HG03457 (cell line): ENCODE data around the gene TMEM106A.
"Not testable (repeated sequence)": the region's sequence is repeated elsewhere in the genome, so short reads cannot be mapped to it uniquely, and the experiment has no call there.

Experiments used
- ATAC-seq: cut with Tn5 transposase; IDR thresholded peaks from one replicate; pipeline ENCODE4 v1.9.1; 2021; ENCODE audit warnings: moderate number of reproducible peaks; ENCODE audit not compliant: unreplicated experiment

TMEM106A gene, protein sequence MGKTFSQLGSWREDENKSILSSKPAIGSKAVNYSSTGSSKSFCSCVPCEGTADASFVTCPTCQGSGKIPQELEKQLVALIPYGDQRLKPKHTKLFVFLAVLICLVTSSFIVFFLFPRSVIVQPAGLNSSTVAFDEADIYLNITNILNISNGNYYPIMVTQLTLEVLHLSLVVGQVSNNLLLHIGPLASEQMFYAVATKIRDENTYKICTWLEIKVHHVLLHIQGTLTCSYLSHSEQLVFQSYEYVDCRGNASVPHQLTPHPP

GRCh38 chr17:43211480-43212402 lies at the start of gene TMEM106A:
Gene TMEM106A, plus strand, starts transcription at chr17:43211875. Its CDS starts 1,167 bp downstream, at chr17:43213042.
- ATAC-seq, result no peak

DNA sequence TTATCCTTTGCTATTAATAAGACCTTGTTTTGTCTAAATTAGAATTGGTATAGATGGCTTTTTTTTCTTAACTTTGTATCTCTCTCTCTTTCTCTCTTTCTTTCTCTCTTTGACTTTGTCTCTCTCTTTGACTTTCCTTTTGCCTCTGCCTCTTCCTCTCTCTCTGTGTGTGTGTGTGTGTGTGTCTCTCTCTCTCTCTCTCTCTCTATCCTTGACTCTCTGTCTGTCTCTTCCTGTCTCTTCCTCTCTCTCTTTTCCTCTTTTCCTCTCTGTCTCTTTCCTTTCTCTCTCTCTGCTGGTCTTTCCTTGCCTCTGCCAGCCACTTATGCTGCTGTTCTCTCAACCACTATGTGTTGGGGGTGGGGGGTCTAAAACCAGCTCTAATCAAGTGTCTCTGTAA lies 45.7 kb upstream of the TMEM106A start:
- not testable (repeated sequence) for ATAC-seq

GRCh38 chr17:43169561-43170139 lies 42.0 kb upstream of the TMEM106A start:
- ATAC-seq, result peak; percentile 21

- peak; percentile 51 for ATAC-seq
These were observed 41.4 kb upstream of the TMEM106A start for GRCh38 chr17:43170140-43170765.

DNA sequence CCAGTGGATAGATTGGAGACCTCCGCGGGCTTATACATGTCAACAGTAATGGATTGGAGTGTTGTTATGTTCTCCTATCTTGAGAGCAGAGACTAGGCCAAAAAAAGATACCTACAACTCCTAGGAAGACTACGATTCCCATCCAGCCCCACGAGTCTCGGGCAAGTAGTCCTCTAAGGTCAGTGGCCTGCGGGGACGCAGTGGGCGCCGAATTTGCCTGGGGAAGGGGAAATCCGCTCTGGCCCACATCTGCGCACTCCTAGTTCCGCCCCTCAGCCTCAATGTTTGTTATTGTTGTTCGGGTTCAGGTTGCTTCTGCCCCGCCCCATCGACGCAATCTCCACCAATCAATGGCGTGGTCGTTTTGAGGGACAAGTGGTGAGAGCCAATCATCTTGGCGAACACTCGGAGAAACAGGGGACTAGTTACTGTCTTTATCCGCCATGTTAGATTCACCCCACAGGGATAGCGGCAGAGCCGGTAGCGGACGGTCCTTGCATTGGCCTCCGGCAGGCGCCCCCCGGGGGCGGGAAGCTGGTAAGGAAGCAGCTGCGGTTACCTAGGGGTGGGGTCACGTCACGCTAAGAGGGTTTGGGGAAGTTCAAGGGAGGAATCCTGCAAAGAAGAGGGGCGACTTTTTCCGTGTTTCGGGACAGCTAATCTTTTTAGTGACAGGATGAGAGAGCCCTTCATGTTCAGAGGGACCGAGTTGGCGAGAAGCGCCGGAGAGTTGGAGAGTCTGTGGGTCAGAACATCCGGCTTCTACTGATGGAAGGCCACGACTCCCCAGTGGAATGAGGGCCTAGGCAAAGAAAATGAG lies 40.7 kb upstream of the TMEM106A start, which contains the start of gene NBR1:
TSS of gene NBR1 (plus strand) at position 449 of the 820 bp plus-strand sequence. CDS start 4,586 bp downstream, outside the sequence.
- peak; percentile 65 for ATAC-seq

DNA sequence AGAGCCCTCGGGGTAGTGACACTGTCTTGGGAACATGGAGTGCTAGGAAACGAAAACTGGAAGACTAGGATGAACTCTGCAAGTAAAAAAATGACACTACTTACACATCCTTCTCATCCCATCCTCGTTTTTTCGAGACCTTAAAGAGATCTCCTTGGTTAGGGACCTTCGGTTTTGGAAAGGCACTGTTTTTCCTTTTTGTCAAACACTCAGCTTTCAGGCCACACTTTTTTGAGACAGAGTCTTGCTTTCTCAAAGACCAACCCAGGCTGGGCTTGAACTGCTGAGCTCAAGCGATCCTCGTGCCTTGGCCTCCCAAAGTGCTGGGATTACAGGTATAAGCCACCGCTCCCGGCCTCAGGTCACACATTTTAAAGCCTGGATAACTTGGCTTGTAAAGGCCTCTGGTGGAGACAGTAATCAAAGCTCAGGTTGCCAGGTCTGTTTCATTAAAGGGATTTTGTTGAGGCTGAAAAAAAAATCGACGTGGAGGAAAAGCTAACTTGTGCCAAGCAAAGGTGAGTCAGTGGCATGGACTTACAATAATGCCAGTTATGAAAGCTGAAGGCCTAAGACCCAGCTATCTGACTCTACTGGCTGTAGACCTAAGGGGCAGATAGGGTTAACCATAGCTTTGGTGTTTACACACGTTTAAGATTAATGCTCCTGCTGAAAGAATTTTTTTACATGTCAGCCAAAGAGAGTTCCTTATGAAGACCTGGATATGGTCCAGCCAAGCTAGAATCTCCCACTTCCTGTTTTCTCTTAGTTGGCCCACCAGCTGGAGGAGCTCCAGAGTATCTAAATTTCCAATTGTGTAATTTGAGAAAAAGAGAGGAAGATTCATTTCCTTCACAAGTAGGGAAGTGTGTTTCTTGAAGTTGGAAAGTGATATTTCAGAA lies 39.8 kb upstream of the TMEM106A start:
- no peak for ATAC-seq

GRCh38 chr17:43175213-43176118 lies 36.2 kb upstream of the TMEM106A start:
- ATAC-seq, result no peak

DNA sequence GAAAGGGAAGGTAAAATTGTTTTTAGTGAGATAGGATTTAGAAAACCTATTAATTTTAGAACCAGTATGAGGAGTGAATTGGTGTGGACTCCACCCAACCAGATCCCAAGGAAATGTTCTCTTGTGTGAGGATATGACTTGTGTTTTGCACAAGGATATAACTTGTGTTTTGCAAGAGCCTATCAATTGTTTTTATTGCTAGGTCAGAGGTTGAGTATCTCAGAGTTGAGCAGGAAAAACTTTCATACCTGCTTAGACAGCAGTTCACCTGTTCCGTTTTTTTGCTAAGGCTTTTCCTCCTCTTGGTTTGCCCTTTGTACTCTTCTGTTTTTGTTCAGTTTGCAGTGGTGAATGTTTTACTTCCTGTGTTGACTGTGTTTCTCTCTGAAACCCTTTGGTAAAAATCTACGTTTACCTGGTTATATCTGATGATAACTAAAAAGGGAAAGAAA lies 35.5 kb upstream of the TMEM106A start:
- ATAC-seq, result no peak

- ATAC-seq, result no peak
These were observed 27.8 kb upstream of the TMEM106A start for GRCh38 chr17:43183921-43184320.

- not testable (repeated sequence) for ATAC-seq
These were observed 25.0 kb upstream of the TMEM106A start for GRCh38 chr17:43186656-43187055.

DNA sequence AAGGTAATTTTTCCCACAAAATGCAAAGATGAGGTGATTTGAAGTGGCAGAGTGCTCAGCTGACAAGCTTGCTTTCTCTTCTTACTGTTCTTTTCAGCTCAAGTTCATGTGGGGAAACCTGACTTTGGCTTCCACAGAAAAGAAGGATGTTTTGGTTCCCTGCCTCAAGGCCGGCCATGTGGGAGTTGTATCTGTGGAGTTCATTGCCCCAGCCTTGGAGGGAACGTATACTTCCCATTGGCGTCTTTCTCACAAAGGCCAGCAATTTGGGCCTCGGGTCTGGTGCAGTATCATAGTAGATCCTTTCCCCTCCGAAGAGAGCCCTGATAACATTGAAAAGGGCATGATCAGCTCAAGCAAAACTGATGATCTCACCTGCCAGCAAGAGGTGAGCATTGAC lies 18.4 kb upstream of the TMEM106A start:
- ATAC-seq, result no peak

GRCh38 chr17:43199633-43200032 lies 12.0 kb upstream of the TMEM106A start:
- no peak for ATAC-seq

DNA sequence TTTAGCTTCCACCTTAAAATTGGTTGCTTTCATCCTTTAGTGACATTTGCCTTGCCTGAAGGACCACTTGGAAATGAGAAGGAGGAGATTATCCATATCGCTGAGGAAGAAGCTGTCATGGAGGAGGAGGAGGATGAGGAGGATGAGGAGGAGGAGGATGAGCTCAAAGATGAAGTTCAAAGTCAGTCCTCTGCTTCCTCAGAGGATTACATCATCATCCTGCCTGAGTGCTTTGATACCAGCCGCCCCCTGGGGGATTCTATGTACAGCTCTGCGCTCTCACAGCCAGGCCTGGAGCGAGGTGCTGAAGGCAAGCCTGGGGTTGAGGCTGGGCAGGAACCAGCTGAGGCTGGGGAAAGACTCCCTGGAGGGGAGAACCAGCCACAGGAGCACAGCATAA lies 11.5 kb upstream of the TMEM106A start:
- no peak for ATAC-seq

GRCh38 chr17:43203013-43203412 lies 8.7 kb upstream of the TMEM106A start:
- ATAC-seq, result not testable (repeated sequence)

- ATAC-seq, result no peak
These were observed 1.1 kb upstream of the TMEM106A start for GRCh38 chr17:43210576-43210975.

- ATAC-seq, result no peak
These were observed 574 bp upstream of the TMEM106A start for GRCh38 chr17:43211123-43211479.

GRCh38 chr17:43212641-43213490 lies 1.2 kb downstream of the TMEM106A start:
- ATAC-seq, result no peak
